ENCODE data around the gene HELT.

- TF ChIP-seq CTCF (IDR thresholded peaks at IDR 0.05) (no peak), POLR2A (IDR thresholded peaks at IDR 0.05) (no peak)
Measured at GRCh38 chr4:185054886-185055285, 36.6 kb downstream of the HELT start.

Data from vagina (tissue), 2 donors.